Caco-2 (cell line): ENCODE measurements around the gene ATP9A. TPM values are rescaled to one million over a fixed set of nuclear protein-coding genes. Genes with fewer than 3 reads are reported as not detected.
"Not testable (repeated sequence)": the region's sequence is repeated elsewhere in the genome, so short reads cannot be mapped to it uniquely, and the experiment has no call there.

ENCODE experiments used
- BruUV-seq: library from RNA; stranded (reverse); fragments of 400-500 nt; replicated peaks from 2 replicates; lab custom pipeline; 2021; lab: Mats Ljungman, UMichigan
- CTCF ChIA-PET: fragments of 300-600 bp; sonication (Branson Sonifier 250); formaldehyde crosslinking; loops from one replicate; lab custom pipeline; 2022; ENCODE audit warnings: antibody characterized with exemption; lab: Charles Lee
- POLR2A ChIA-PET: fragments of 300-600 bp; sonication (Branson Sonifier 250); formaldehyde crosslinking; loops from one replicate; lab custom pipeline; 2022; ENCODE audit warnings: antibody characterized with exemption; lab: Charles Lee
- DNase-seq, 2 experiments: peaks; one replicate each; pipeline versions ENCODE4 v3.0.0 to v3.0.0-alpha.2; 2020 to 2022
- H3K27me3 ChIP-seq: replicated peaks from 2 replicates; pipeline ENCODE4 v1.6.0; 2011; ENCODE audit warnings: low read length; ENCODE audit not compliant: control insufficient read depth, insufficient read depth
- H3K36me3 ChIP-seq: 2 replicates; pipeline ENCODE4 v1.5.1; 2011; ENCODE audit warnings: low read length; ENCODE audit not compliant: control insufficient read depth, insufficient read depth
- H3K4me1 ChIP-seq: fragments of 250-450 bp; sonication (Bioruptor Pico); 2 replicates; pipeline ENCODE4 v1.5.1; 2020; ENCODE audit warnings: mild to moderate bottlenecking
- H3K4me3 ChIP-seq: 2 replicates; pipeline ENCODE4 v1.5.1; 2011; ENCODE audit warnings: low read depth, mild to moderate bottlenecking, control low read depth, low read length
- H3K9me3 ChIP-seq: fragments of 250-450 bp; sonication (Bioruptor Pico); 2 replicates; pipeline ENCODE4 v1.5.1; 2020; ENCODE audit warnings: mild to moderate bottlenecking, moderate library complexity
- H3K27ac Mint-ChIP-seq: one replicate; pipeline ENCODE4 v1.8.0; 2022; ENCODE audit warnings: mixed read lengths; ENCODE audit not compliant: unreplicated experiment
- H3K27me3 Mint-ChIP-seq: one replicate; pipeline ENCODE4 v1.8.0; 2022; ENCODE audit warnings: mixed read lengths; ENCODE audit not compliant: insufficient read depth, unreplicated experiment
- H3K36me3 Mint-ChIP-seq: one replicate; pipeline ENCODE4 v1.8.0; 2022; ENCODE audit warnings: mild to moderate bottlenecking, mixed read lengths; ENCODE audit not compliant: insufficient read depth, unreplicated experiment
- H3K4me1 Mint-ChIP-seq: one replicate; pipeline ENCODE4 v1.8.0; 2022; ENCODE audit warnings: low read depth, mixed read lengths; ENCODE audit not compliant: unreplicated experiment
- H3K4me3 Mint-ChIP-seq: one replicate; pipeline ENCODE4 v1.8.0; 2022; ENCODE audit warnings: mild to moderate bottlenecking, moderate library complexity, mixed read lengths; ENCODE audit not compliant: unreplicated experiment
- H3K9me3 Mint-ChIP-seq: one replicate; pipeline ENCODE4 v1.8.0; 2022; ENCODE audit warnings: mixed read lengths; ENCODE audit not compliant: unreplicated experiment
- CTCF ChIP-seq, 2 experiments: fragments of 200-600 bp in 1 of 2; IDR thresholded peaks; 1 replicate in 1 of 2; 2 replicates in 1 of 2; pipeline versions ENCODE4 v1.5.1 to v1.8.0; 2011 to 2022; ENCODE audit warnings: antibody characterized with exemption in 1 of 2, control low read depth in 1 of 2, inconsistent platforms in 1 of 2, low read depth in 1 of 2, low read length in 1 of 2, mild to moderate bottlenecking in 1 of 2, moderate library complexity in 1 of 2; ENCODE audit not compliant: insufficient read depth in 1 of 2, severe bottlenecking in 1 of 2, unreplicated experiment in 1 of 2
- intact Hi-C: fragments of 100-400 bp; cut with micrococcal nuclease; formaldehyde crosslinking; loops from one replicate; pipeline ENCODE4 v1.10.0; 2022; ENCODE audit not compliant: unreplicated experiment
- total RNA-seq: library from RNA; stranded (reverse); gene quantifications from 2 replicates; pipeline ENCODE4 v1.2.3, GENCODE V29; 2022

ATP9A gene
- total RNA-seq, 1 experiment from 2014 or later = 102 TPM

- peaks cover 7% of the 10 kb centered on the region for H3K9me3 ChIP-seq
- Mint-ChIP-seq H3K36me3 (peaks cover 100% of the 10 kb centered on the region), H3K9me3 (no peaks in the 10 kb centered on the region), H3K4me3 (no peak overlapping the region), H3K27me3 (no peaks in the 10 kb centered on the region), H3K4me1 (peaks cover 7% of the 10 kb centered on the region), H3K27ac (no peak overlapping the region)
- POLR2A ChIA-PET = no interaction called here
- CTCF ChIA-PET = interaction anchor here (0.6 kb wide), 1 partner anchor 189 kb away, joined by 6 read pairs; no protein-coding TSS in a partner anchor
- peaks cover 4% of the 10 kb centered on the region; the same call in 1 of the 2 replicates for H3K36me3 ChIP-seq
- DNase-seq = peak in 1 of 2 experiments; percentile 28
- intact Hi-C loops = no loop called here
- TF ChIP-seq CTCF (IDR thresholded peaks at IDR 0.05; ENCODE audit: insufficient read depth in 1 of 2, low read depth in 1 of 2, low read length in 1 of 2, severe bottlenecking in 1 of 2, unreplicated experiment in 1 of 2) = no peak
- BruUV-seq = no TSS peak
- H3K4me3 ChIP-seq = no peak overlapping the region
- no peaks in the 10 kb centered on the region; the same call in 1 of the 2 replicates for H3K4me1 ChIP-seq
- no peaks in the 10 kb centered on the region for H3K27me3 ChIP-seq
Measured at GRCh38 chr20:51784299-51784698, 16.1 kb upstream of the ATP9A start.

GRCh38 chr20:51778229-51778759 is 10.1 kb upstream of the ATP9A start:
- Mint-ChIP-seq H3K4me1 (peaks cover 22% of the 10 kb centered on the region), H3K36me3 (peaks cover 52% of the 10 kb centered on the region), H3K27ac (peak overlapping the region; percentile 11)
- BruUV-seq, H3K4me3 ChIP-seq, H3K27me3 ChIP-seq, POLR2A ChIA-PET, H3K4me1 ChIP-seq, H3K27me3 Mint-ChIP-seq, H3K4me3 Mint-ChIP-seq, H3K9me3 Mint-ChIP-seq, DNase-seq, intact Hi-C loops, H3K36me3 ChIP-seq: not testable (repeated sequence)
- H3K9me3 ChIP-seq = peaks cover 16% of the 10 kb centered on the region
- CTCF ChIA-PET = interaction anchor here (1.2 kb wide), 1 partner anchor 188 kb away, joined by 3 read pairs; no protein-coding TSS in a partner anchor

GRCh38 chr20:51775241-51775640 is 7.1 kb upstream of the ATP9A start:
- Histone ChIP-seq H3K27me3 (no peaks in the 10 kb centered on the region), H3K4me3 (no peak overlapping the region), H3K4me1 (no peaks in the 10 kb centered on the region), H3K36me3 (no peaks in the 10 kb centered on the region), H3K9me3 (peaks cover 16% of the 10 kb centered on the region)
- Mint-ChIP-seq H3K27ac (no peak overlapping the region), H3K36me3 (peaks cover 21% of the 10 kb centered on the region), H3K9me3 (no peaks in the 10 kb centered on the region), H3K4me1 (peaks cover 15% of the 10 kb centered on the region), H3K27me3 (no peaks in the 10 kb centered on the region), H3K4me3 (no peak overlapping the region)
- ChIA-PET CTCF (interaction anchor here (0.7 to 1.6 kb wide), 3 partner anchors 21 to 267 kb away, joined by 3 to 9 read pairs (median 9); no protein-coding TSS in a partner anchor), POLR2A (interaction anchor here (0.7 to 0.9 kb wide), 3 partner anchors 21 to 25 kb away, joined by 3 read pairs; no protein-coding TSS in a partner anchor)
- TF ChIP-seq CTCF (IDR thresholded peaks at IDR 0.05; ENCODE audit: insufficient read depth in 1 of 2, low read depth in 1 of 2, low read length in 1 of 2, severe bottlenecking in 1 of 2, unreplicated experiment in 1 of 2) = no peak
- no peak for DNase-seq
- intact Hi-C loops = no loop called here
- BruUV-seq = no TSS peak
